Brain microvascular endothelial cell (primary cell): ENCODE results near the gene GRB2.
A peak's percentile ranks its signal among the peaks of the same experiment; 100 is the strongest.
"Not testable (repeated sequence)": the region's sequence is repeated elsewhere in the genome, so short reads cannot be mapped to it uniquely, and the experiment has no call there.

Experiments
- DNase-seq: peaks from one replicate; pipeline ENCODE4 v3.0.0-alpha.2; 2020
- H3K27ac ChIP-seq: fragments of 250-450 bp; sonication (Bioruptor Pico); 2 replicates; pipeline ENCODE4 v1.5.1; 2020; ENCODE audit warnings: mild to moderate bottlenecking, moderate library complexity
- H3K27me3 ChIP-seq: fragments of 250-450 bp; sonication (Bioruptor Pico); replicated peaks from 2 replicates; pipeline ENCODE4 v1.5.1; 2020; ENCODE audit warnings: mild to moderate bottlenecking
- H3K36me3 ChIP-seq: fragments of 250-450 bp; sonication (Bioruptor Pico); replicated peaks from 2 replicates; pipeline ENCODE4 v1.5.1; 2020; ENCODE audit warnings: mild to moderate bottlenecking
- H3K4me3 ChIP-seq: 2 replicates; pipeline ENCODE4 v1.5.1; 2011; ENCODE audit warnings: low read depth, mild to moderate bottlenecking, control low read depth, low read length, moderate library complexity
- in situ Hi-C: cut with HindIII; loops from 2 replicates; pipeline ENCODE4 v1.10.0; 2017; ENCODE audit warnings: low sequenced_read_pairs, low pct_ligation_motif_present
- TF ChIP-seq, protein P1 (sequence below): IDR thresholded peaks from 2 replicates; pipeline ENCODE4 v1.5.1; 2011; ENCODE audit warnings: low read depth, mild to moderate bottlenecking, moderate library complexity, low read length, control low read depth, inconsistent platforms; ENCODE audit errors: missing control alignments

Gene GRB2

GRCh38 chr17:75348386-75349012 is 57.0 kb downstream of the GRB2 start:
- in situ Hi-C loops, result no loop called here
- DNase-seq, result no peak
- no peaks in the 10 kb centered on the region for H3K36me3 ChIP-seq
- no peak overlapping the region for H3K27ac ChIP-seq
- H3K27me3 ChIP-seq, result no peaks in the 10 kb centered on the region
- TF ChIP-seq, protein P1, sequence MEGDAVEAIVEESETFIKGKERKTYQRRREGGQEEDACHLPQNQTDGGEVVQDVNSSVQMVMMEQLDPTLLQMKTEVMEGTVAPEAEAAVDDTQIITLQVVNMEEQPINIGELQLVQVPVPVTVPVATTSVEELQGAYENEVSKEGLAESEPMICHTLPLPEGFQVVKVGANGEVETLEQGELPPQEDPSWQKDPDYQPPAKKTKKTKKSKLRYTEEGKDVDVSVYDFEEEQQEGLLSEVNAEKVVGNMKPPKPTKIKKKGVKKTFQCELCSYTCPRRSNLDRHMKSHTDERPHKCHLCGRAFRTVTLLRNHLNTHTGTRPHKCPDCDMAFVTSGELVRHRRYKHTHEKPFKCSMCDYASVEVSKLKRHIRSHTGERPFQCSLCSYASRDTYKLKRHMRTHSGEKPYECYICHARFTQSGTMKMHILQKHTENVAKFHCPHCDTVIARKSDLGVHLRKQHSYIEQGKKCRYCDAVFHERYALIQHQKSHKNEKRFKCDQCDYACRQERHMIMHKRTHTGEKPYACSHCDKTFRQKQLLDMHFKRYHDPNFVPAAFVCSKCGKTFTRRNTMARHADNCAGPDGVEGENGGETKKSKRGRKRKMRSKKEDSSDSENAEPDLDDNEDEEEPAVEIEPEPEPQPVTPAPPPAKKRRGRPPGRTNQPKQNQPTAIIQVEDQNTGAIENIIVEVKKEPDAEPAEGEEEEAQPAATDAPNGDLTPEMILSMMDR, result no peak
- no peak overlapping the region for H3K4me3 ChIP-seq

- DNase-seq, result peak; percentile 49
- TF ChIP-seq, protein P1, result no peak
- no peaks in the 10 kb centered on the region for H3K36me3 ChIP-seq
- no peaks in the 10 kb centered on the region for H3K27me3 ChIP-seq
- in situ Hi-C loops, result no loop called here
- H3K27ac ChIP-seq, result no peak overlapping the region
- H3K4me3 ChIP-seq, result no peak overlapping the region
These were observed 58.6 kb downstream of the GRB2 start for GRCh38 chr17:75346906-75347305.

DNA sequence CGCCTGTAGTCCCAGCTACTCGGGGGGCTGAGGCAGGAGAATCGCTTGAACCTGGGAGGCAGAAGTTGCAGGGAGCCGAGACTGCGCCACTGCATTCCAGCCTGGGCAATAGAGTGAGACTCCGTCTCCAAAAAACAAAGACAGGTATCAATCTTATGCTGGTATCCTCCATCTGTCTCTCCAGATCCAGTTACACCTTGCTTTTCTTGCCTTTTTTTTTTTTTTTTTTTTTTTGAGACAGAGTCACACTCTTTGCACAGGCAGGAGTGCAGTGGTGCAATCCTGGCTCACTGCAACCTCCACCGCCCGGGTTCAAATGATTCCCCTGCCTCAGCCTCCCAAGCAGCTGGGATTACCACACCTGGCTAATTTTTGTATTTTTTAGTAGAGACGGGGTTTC is 59.1 kb downstream of the GRB2 start:
- H3K36me3 ChIP-seq, in situ Hi-C loops, H3K4me3 ChIP-seq, DNase-seq, H3K27me3 ChIP-seq, H3K27ac ChIP-seq: not testable (repeated sequence)

- in situ Hi-C loops, result no loop called here
- Histone ChIP-seq H3K4me3 (no peak overlapping the region), H3K27me3 (no peaks in the 10 kb centered on the region), H3K27ac (no peak overlapping the region), H3K36me3 (no peaks in the 10 kb centered on the region)
- no peak for DNase-seq
- TF ChIP-seq, protein P1, result no peak
These were observed 59.8 kb downstream of the GRB2 start for GRCh38 chr17:75345514-75346167.

DNA sequence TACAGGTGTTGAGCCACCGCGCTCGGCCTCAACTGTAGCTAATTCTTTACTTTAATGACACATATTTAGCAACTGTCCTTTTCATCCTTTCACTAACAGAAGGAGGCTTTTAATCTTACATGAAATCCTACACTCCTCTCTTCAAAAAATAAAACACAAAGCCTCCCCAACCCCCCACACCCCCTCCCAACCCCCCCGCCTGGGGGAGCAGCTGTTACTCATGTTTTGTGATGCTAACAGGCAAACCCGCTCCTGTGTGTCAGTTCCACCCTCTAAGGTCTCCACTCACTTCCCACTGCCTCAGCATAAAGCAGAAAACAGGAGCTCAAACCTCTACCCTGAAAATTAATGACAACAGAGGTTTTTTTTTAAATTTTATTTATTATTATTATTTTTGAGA is 60.8 kb downstream of the GRB2 start:
- no peaks in the 10 kb centered on the region for H3K27me3 ChIP-seq
- H3K36me3 ChIP-seq, result no peaks in the 10 kb centered on the region
- H3K27ac ChIP-seq, result no peak overlapping the region
- in situ Hi-C loops, result no loop called here
- TF ChIP-seq, protein P1, result no peak
- DNase-seq, result no peak
- no peak overlapping the region for H3K4me3 ChIP-seq

DNA sequence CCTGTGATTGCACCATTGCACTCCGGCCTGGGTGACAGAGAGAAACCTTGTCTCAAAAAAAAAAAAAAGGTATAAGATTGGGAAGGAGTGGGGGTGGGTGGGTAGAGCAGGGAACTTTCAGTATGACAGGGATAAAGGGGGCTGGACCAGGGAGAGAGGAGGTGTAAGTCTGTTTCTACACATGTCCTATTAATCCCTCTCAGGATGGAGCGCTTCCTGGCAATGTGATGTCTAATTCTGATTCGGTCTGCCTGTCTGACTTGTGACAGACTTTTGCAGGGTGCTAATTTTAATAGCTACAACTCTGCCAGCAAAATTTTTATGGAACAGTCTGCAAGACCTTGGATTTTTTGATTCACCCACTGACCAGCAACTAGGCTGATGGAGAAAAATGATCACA is 62.5 kb downstream of the GRB2 start:
- in situ Hi-C loops, result no loop called here
- H3K27me3 ChIP-seq, result no peaks in the 10 kb centered on the region
- no peak overlapping the region for H3K27ac ChIP-seq
- no peaks in the 10 kb centered on the region for H3K36me3 ChIP-seq
- no peak overlapping the region for H3K4me3 ChIP-seq
- no peak for DNase-seq
- TF ChIP-seq, protein P1, result no peak
